HG02884 (cell line): ENCODE data around the gene C1QTNF6.

Source experiments
- ATAC-seq: cut with Tn5 transposase; IDR thresholded peaks from one replicate; pipeline ENCODE4 v1.9.1; 2021; ENCODE audit warnings: mild to moderate bottlenecking, moderate library complexity; ENCODE audit not compliant: unreplicated experiment

Gene C1QTNF6

DNA sequence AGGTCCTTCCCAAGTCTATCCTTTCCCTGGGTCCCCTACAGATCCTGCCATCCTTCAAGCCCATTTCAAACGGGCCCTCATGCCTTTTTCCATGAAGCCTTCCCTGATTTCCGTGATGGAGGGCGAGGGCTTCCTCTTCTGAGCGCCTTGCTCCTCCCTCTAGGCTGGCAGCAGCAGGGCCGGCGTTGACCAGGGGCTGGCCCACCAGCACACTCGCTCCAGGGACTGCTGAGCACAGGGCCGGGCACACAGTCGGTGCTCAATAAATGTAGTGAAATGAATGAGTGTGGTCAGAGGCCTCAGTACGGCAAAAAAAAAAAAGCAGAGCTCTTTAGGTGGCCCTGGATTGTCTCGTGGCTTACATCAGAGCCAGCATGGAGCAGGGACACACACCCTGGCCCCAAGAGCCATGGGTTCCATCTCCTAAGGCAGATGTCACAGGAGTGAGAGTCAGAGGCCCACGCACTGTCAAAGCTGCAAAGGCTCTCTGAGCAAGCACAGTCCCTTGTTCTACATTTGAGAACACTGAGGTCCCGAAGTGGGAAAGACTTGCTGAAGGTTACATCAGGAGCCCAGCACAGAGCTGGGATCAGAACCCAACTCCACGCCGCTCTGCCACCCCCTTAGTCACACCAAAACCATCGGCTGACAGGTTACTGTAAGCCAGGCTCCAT, 41.4 kb downstream of the C1QTNF6 start:
- ATAC-seq: no peak

DNA sequence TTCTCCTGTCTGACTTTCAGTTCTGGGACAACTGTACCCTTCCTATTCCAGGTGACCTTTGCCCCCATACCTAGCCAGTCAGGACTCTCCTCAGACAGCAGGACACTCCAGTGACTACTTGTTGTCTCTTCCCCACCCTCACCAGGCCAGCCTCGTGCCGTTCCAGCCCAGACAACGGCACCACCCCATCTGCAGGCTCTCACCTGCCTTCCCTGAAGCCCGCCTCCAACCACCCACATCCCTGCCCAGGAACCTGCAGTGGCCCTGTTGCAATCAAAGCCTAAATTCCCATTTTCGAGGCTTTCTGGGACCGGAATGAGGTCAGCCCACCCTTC, 42.0 kb downstream of the C1QTNF6 start:
- no peak for ATAC-seq

GRCh38 chr22:37145180-37146050, 42.6 kb downstream of the C1QTNF6 start:
- ATAC-seq: no peak

DNA sequence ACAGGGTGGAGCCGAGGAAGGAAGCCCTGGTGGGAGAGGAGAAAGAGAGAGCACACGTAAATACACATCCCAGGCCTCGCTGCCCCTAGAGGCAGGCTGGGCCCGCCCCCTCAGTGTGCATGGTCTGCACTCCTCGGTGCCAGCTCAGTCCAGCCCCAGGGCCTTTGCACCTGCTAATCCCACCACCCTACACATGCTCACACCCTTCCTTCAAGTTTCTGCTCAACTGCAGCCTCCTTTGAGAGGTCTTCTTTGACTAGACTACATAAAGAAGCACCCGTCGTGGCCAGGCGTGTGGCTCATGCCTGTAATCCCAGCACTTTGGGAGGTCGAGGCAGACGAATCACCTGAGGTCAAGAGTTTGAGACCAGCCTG, 43.9 kb downstream of the C1QTNF6 start:
- no peak for ATAC-seq

DNA sequence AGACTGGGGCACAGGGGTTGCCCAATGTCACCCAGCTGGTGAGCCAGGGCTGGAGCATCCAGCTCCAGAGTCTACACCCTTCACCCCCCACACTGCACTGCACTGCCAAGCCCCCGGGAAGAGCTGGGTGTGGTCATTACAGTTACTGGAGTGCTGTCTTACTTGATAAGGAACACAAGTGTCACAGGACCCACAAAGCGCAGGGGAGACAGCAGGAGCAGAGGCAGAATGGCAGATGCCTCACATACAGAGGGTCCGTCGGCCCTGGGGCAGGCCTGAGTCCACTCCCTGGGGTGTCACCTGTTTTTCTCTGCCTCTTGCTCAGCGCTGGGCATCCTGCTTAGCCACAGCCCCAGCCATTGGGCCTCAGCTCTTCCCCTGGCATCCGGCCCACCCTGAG, 46.1 kb downstream of the C1QTNF6 start:
- no peak for ATAC-seq

GRCh38 chr22:37141476-37141875, 46.6 kb downstream of the C1QTNF6 start:
- no peak for ATAC-seq

DNA sequence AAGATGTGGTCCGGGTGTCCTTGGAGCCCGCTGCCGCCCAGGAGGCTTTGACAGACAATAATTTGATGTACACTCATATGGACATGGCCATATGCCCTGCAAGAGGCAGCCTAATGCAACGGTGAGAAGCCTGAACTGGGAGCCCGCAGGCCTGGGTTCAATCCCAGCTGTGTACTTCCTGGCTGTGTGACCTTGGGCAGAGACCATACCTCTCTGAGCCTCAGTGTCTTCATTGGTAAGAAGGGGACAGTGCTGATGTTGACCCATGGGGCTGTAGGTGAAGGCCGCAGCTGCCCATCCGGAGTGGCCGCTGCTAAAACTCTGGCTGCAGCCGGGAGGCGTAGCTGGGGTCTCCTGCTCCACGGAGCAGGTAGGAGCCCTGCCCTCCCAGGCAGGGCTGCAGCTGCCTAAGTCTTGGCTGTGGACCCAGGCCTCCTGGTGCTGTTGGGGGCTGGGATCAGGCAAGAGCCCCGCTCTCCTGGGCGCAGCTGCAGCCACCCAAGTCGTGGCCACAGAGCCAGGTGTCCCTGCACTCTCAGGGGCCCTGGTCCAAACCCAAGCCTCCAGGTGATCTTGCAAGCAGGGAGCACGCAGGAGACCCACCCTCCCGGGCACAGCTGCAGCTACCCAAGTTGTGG, 47.2 kb downstream of the C1QTNF6 start:
- ATAC-seq: no peak

DNA sequence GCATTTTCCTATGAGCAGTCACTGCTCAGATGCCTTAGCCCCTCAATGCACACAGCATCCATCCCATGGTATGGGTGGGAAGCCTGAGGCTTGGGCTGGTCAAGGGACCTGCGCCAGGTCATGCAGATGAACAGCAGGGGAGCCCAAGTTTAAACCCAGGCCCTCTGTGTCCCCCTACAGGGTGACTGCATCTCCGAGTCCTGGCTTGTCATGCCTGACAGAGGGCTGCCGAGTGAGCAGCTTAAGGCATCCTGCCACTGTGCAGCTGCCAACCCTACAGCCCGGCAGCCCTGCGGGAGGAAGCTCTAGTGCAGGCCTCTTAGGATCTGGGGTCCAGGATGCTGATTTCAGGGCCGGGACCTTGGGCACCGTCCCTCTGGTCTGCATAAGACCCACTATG, 48.3 kb downstream of the C1QTNF6 start:
- no peak for ATAC-seq

DNA sequence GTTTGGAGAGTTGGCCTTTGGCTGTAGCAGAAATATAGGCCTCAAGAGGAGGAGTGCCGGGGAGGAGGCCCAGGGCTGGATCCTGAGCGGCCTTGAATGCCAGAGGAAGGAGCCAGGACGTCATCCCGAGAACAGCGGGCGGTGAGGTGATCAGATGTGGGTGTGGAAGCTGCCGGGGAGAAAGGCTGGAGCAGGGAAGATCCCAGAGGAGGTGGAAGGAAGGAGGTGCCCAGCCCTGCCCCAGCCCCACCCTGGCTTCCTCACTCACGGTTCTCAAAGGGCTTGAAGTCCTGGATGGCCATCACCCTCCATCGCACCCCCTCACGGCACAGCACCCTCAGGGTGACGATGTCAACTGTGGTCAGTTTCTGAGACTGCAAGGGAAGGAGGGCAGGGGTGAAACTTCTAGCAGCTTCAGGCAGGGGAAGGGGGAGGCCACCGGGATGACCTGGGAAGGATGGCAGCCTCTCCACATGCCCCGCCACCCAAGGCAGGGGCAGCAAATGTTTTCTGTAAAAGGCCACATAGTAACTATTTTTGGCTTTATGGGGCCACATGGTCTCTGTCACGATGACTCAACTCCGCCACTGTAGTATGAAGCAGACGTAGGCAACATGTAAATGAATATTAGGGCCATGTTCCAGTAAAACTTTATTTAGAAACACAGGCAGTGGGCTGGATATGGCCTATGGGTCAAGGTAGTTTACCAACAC, 49.0 kb downstream of the C1QTNF6 start:
- ATAC-seq: no peak

DNA sequence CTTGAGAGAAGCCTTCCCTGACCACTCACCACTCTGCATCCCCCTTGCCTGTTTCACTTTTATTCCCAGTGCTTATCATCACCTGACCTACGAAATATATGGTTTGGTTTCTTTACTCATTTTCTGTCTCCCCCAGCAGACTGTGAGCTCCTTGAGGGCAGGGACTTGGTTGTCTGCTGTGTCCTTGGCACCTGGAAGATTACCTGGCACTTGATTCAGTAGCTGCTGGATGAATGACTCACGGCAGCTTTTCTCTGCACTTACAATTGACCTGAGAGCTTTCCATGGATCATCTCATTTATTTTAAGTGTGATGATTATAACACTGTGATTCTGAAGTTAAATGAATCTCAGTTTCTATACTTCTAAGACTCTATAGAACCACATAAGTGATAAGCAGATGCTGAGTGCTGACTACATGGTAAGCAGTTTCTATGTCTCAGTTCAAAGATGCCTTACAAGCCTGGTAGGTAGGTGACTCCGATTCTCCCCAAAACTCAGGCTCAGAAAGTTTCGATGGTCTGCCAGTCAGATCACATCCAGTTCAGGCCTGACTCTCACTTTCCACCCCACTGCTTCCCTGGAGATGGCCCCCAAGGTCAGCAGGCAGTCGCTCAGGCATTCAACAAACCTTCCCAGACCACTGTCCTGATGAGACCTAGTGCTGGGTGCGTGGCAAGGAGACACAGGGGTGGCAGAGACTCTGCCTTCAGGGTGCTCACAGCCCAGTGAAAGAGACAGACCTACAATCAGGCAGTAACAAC, 50.0 kb downstream of the C1QTNF6 start:
- no peak for ATAC-seq

- no peak for ATAC-seq
These were observed 50.9 kb downstream of the C1QTNF6 start for GRCh38 chr22:37137131-37137530.

GRCh38 chr22:37135023-37135422, 53.0 kb downstream of the C1QTNF6 start:
- ATAC-seq: no peak

- no peak for ATAC-seq
These were observed 54.6 kb downstream of the C1QTNF6 start for GRCh38 chr22:37133304-37134018.

- ATAC-seq: no peak
These were observed 55.3 kb downstream of the C1QTNF6 start for GRCh38 chr22:37132773-37133172.
